Germinal center (tissue), 1 donor: ENCODE measurements around the gene MCF2L2.
A peak's percentile ranks its signal among the peaks of the same experiment; 100 is the strongest.

Experiments used
- DNase-seq: peaks from one replicate; pipeline ENCODE4 v3.0.0; 2012; ENCODE audit warnings: mixed read lengths, low spot score

MCF2L2 gene

GRCh38 chr3:183324083-183324482, 104.3 kb downstream of the MCF2L2 start:
- no peak for DNase-seq

DNA sequence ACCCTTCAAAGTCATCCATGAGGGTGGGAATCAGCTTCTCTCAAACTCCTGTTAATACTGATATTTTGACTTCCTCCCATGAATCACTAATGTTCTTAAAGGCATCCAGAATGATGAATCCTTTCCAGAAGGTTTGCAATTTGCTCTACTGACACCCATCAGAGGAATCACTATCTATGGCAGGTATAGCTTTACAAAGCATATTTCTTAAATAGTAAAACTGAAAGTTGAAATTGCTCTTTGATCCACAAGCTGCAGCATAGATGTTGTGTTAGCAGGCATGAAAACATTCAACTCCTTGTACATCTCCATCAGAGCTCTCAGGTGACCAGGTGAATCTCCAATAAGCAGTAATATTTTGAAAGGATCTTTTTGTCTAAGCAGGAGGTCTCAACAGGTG, 109.0 kb downstream of the MCF2L2 start:
- DNase-seq = no peak

- DNase-seq = no peak
Measured at GRCh38 chr3:183318877-183319276, 109.5 kb downstream of the MCF2L2 start.

GRCh38 chr3:183317886-183318865, 110.2 kb downstream of the MCF2L2 start:
- DNase-seq = no peak

DNA sequence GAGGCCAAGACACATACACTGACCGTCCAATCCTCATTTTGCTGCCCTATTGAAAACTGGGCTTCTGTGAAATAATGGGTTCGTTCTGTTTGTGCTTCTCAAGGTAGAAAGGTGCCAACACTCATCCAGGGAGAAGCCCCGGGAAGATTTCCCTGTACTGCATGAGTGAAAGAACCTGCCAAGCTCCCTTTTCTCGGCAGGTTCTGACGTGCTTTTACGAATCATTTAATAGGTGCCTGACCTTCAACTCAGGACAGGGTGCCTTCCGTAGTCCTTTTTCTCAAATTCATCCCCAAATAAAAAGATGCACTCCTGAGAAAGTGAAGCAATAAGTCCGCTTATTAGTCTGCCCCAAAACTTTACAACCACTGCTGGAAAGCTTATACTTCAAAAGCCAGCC, 111.1 kb downstream of the MCF2L2 start:
- no peak for DNase-seq

DNA sequence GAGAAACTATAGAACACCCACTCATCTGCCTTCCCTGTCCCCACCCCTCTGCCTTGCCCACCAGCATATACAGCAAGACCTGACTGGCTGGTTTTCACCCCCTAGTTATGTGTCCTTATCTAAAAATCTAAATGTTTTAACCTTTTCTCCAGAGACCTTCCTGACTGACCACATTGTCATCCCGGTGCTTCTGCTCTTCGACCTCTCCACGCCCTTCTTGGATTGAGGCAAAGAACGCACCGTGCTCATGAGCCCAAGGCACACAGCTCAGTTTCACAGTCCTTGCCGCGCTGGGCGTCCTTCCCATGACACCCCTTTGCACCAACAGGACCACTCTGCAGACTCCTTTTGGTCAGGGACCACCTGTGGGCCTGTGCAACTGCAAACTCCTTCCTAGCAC, 112.7 kb downstream of the MCF2L2 start:
- no peak for DNase-seq

GRCh38 chr3:183313764-183314163, 114.7 kb downstream of the MCF2L2 start:
- DNase-seq = no peak

DNA sequence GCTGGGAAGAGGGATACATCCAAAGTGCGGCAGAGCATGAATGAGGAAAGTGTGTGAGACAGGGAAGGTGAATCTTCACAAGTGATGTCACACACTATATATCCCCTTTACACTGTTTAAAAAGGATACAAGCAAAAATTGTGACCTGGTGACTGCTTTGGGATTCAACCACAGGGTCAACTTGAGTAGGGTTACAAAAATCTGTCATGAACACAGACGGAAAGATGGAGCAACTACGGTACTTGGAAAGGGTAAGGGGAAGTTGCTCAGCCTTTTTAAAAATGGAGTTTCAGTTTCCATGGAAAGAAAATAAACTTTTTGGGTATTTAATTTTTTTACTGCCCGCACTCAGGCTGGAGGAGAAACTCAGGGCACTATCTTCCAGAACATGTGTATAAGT, 115.1 kb downstream of the MCF2L2 start:
- DNase-seq = no peak

- DNase-seq = no peak
Measured at GRCh38 chr3:183312433-183312832, 116.0 kb downstream of the MCF2L2 start.

DNA sequence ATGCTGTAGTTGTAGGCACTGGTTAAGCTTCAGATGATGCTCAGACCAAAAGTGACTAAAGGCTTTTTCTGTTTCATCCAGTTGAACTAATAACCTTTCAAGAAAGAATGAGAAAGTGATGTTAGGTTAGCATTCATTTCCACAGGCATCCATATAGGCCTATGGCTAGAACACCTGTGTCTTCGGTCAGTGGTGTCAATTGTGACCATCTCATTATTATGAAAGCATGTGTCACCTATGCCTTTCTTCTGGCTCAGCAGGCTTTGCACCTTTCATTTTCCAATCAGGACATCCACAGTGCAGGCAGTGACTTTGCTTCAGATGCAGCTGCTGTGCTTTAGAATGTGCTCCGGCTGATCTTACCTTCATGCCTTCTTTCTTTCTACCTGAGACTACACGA, 117.5 kb downstream of the MCF2L2 start:
- no peak for DNase-seq

DNA sequence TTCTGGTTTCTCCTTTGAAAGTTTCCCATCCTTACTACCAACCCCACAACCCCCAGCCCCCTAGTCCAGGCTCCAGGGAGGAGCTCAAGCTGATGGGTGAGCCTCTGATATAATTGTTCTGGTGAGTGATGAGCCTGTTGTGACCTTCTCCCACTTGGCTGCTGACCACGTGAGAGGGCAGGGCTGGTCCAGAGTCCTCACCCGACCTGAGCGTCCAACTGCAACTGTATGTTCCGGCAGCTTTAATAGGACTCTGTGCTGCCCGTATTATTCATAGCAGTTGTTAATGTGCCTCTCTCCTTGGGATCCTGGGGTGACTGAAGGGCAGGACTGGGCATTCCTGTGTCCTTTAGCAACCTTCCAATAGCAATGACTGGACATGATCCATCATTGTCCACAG, 119.1 kb downstream of the MCF2L2 start:
- no peak for DNase-seq

GRCh38 chr3:183308751-183309150, 119.7 kb downstream of the MCF2L2 start:
- DNase-seq = no peak

GRCh38 chr3:183307749-183308148, 120.7 kb downstream of the MCF2L2 start:
- no peak for DNase-seq

GRCh38 chr3:183306798-183307671, 121.4 kb downstream of the MCF2L2 start:
- peak; percentile 24 for DNase-seq

- DNase-seq = no peak
Measured at GRCh38 chr3:183303690-183304089, 124.7 kb downstream of the MCF2L2 start.

- DNase-seq = no peak
Measured at GRCh38 chr3:183301937-183302580, 126.4 kb downstream of the MCF2L2 start.

DNA sequence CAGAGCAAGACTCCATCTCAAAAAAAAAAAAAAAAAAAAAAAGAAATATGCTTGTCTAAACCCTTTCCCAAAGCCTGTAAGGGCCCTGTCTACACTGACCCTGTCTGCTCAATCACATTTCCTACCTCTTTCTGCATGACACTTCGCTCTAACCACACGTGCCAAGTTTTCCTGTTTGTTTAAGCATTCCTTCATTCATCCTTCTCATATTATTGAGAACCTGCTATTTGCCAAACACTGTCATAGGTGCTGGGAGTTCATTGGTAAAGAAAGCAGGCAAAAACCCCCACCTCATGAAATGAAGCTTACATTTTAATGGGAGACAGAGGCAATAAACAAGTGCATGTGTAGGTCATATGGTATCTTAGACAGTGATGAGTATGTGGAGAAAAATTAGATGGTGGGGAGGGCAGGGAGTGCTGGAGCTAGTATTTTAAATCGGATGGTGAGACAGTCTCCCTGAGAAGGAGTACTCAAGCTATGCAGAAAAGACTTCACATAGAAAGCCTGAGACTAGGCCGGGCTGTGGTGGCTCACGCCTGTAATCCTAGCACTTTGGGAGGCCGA, 127.3 kb downstream of the MCF2L2 start:
- DNase-seq = no peak

DNA sequence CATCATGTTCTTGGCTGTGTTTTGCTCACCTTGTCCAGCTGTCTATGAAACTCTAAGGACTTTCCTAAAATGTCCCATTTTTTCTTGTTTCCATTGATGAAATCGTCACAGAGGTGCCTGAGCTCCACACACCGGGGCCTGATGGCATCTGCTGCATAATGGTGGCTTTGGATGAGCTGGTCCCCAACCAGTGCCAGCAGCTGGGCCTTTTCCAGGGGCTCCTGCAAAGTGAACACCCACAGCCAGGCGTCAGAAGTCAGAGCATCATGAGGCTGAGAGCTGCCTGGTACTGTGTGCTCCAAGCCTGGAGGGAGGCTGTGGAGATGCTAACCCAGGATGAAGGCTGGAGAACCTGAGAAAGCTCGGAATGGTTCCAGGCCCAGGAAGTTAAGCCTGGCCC, 128.4 kb downstream of the MCF2L2 start:
- no peak for DNase-seq

GRCh38 chr3:183298701-183299153, 129.7 kb downstream of the MCF2L2 start:
- no peak for DNase-seq

- no peak for DNase-seq
Measured at GRCh38 chr3:183296944-183297343, 131.5 kb downstream of the MCF2L2 start.

DNA sequence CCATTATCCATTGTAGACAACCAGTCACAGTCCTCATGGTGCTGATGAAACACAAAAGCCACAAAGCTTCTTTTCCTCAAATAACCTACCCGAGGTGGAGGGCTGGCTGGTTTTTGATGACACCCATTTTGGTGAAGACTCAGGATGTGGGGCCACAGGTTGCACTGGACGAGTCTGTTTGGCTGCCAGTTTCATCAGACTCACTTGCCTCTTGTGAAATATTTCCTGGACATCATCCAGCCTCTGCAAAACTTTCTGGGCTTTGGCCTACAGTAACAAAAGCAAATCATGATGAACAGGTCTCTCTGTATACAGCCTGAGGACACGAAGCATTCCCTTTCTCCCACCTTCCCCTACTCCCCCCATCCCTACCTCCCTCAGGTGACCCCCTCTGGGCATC, 133.2 kb downstream of the MCF2L2 start:
- no peak for DNase-seq

- no peak for DNase-seq
Measured at GRCh38 chr3:183293966-183294365, 134.5 kb downstream of the MCF2L2 start.
